Kidney (tissue), 14 donors: Measurements from ENCODE around the gene UBE2U. TPM values are rescaled to one million over a fixed set of nuclear protein-coding genes. Genes with fewer than 3 reads are reported as not detected.

ENCODE experiments used
- DNase-seq, 5 donors: peaks; one replicate each; pipeline ENCODE4 v3.0.0-alpha.2; 2013 to 2020
- FAIRE-seq: peaks from 2 replicates; lab custom pipeline; 2012; peaks lifted over from hg19 to GRCh38; lab: Jason Lieb, UNC
- H3K27ac ChIP-seq, 2 donors: one replicate each; pipeline ENCODE4 v1.7.0; 2013; ENCODE audit warnings: low read depth in 2 of 2, low read length in 2 of 2, inconsistent platforms in 1 of 2
- H3K27me3 ChIP-seq: one replicate; pipeline ENCODE4 v1.7.1; 2013; ENCODE audit warnings: low read length, inconsistent platforms; ENCODE audit not compliant: control insufficient read depth, insufficient read depth
- H3K36me3 ChIP-seq, 3 donors: one replicate each; pipeline versions ENCODE4 v1.7.0 to v1.7.1; 2013; ENCODE audit warnings: low read length in 3 of 3, control low read depth in 1 of 3, inconsistent platforms in 1 of 3; ENCODE audit not compliant: insufficient read depth in 3 of 3, control insufficient read depth in 2 of 3
- H3K4me1 ChIP-seq, 3 donors: one replicate each; pipeline versions ENCODE4 v1.7.0 to v1.7.1; 2013; ENCODE audit warnings: low read length in 3 of 3, inconsistent platforms in 1 of 3, low read depth in 1 of 3; ENCODE audit not compliant: control insufficient read depth in 2 of 3, insufficient read depth in 2 of 3
- H3K4me3 ChIP-seq, 3 donors: one replicate each; pipeline versions ENCODE4 v1.7.0 to v1.8.1; 2013; ENCODE audit warnings: low read length in 3 of 3, control low read depth in 1 of 3, inconsistent platforms in 1 of 3
- H3K9ac ChIP-seq, 3 donors: one replicate each; pipeline versions ENCODE4 v1.7.0 to v1.7.1; 2013; ENCODE audit warnings: low read length in 3 of 3, control low read depth in 1 of 3, inconsistent platforms in 1 of 3
- H3K9me3 ChIP-seq, 3 donors: one replicate each; pipeline versions ENCODE4 v1.7.0 to v1.7.1; 2013; ENCODE audit warnings: low read length in 3 of 3, control low read depth in 1 of 3, inconsistent platforms in 1 of 3; ENCODE audit not compliant: control insufficient read depth in 2 of 3, insufficient read depth in 1 of 3
- CTCF ChIP-seq: IDR thresholded peaks from 3 replicates; pipeline ENCODE4 v1.5.1; 2012; ENCODE audit warnings: mild to moderate bottlenecking, moderate library complexity, borderline replicate concordance; ENCODE audit not compliant: insufficient read depth; ENCODE audit errors: extremely low read depth
- intact Hi-C: fragments of 100-400 bp; cut with DNase I; formaldehyde crosslinking; loops from one replicate; pipeline ENCODE4 v1.11.1; 2022
- polyA plus RNA-seq: library from polyadenylated mRNA; stranded (reverse); fragments of 350-450 nt; fragmentation: Illumina TruSeq; extraction: RNeasy Lipid Tissue Mini Kit (QIAGEN cat#74804); gene quantifications from one replicate; pipeline ENCODE4 v1.2.3, GENCODE V29; 2014; ENCODE audit warnings: low read depth, low replicate concordance; ENCODE audit not compliant: insufficient read depth
- total RNA-seq: library from RNA; stranded (reverse); fragmentation: NEBNext Ultra II Directional; extraction: Animal tissue kit (Norgen Biotek cat#: 25700); gene quantifications from one replicate; pipeline ENCODE4 v1.2.1, GENCODE V29; 2021
- donor health status: control.
- donor health status: control.
- donor health status: control.
- donor health status: control.
- donor health status: control.
- donor health status: DM: yes; HTN: yes; CAD: no.
- donor health status: Normal renal cell carcinoma (clear cell type).

The UBE2U gene
- total and polyA plus RNA-seq, 2 donors from 2014 or later = not detected

GRCh38 chr1:64175639-64176038 lies 27.8 kb upstream of the UBE2U start:
- FAIRE-seq = peak; percentile 15
- Histone ChIP-seq H3K36me3 (no peaks in the 10 kb centered on the region), H3K27ac (no peak overlapping the region), H3K9ac (no peak overlapping the region), H3K9me3 (no peaks in the 10 kb centered on the region), H3K27me3 (no peaks in the 10 kb centered on the region), H3K4me3 (no peak overlapping the region), H3K4me1 (peaks cover 2 to 11% (median 10%) of the 10 kb centered on the region in 3 donors)
- no peak for DNase-seq
- intact Hi-C loops = no loop called here
- no peak for TF ChIP-seq CTCF

- Histone ChIP-seq H3K4me1 (peaks cover 2 to 10% (median 8%) of the 10 kb centered on the region in 3 donors), H3K27me3 (no peaks in the 10 kb centered on the region), H3K9ac (no peak overlapping the region), H3K9me3 (no peaks in the 10 kb centered on the region), H3K4me3 (no peak overlapping the region), H3K27ac (no peak overlapping the region), H3K36me3 (no peaks in the 10 kb centered on the region)
- FAIRE-seq (no peak), DNase-seq (no peak)
- intact Hi-C loops = no loop called here
- TF ChIP-seq CTCF = no peak
These were observed 26.8 kb upstream of the UBE2U start for GRCh38 chr1:64176659-64177058.

GRCh38 chr1:64179588-64179987 lies 23.8 kb upstream of the UBE2U start:
- TF ChIP-seq CTCF = no peak
- intact Hi-C loops = no loop called here
- FAIRE-seq (no peak), DNase-seq (no peak)
- Histone ChIP-seq H3K4me1 (peaks cover 0 to 7% (median 2%) of the 10 kb centered on the region in 3 donors), H3K36me3 (no peaks in the 10 kb centered on the region), H3K27me3 (no peaks in the 10 kb centered on the region), H3K27ac (no peak overlapping the region), H3K9me3 (no peaks in the 10 kb centered on the region), H3K9ac (no peak overlapping the region), H3K4me3 (no peak overlapping the region)

GRCh38 chr1:64182207-64182606 lies 21.2 kb upstream of the UBE2U start:
- no peak for TF ChIP-seq CTCF
- no peak overlapping the region for H3K27ac ChIP-seq
- FAIRE-seq (no peak), DNase-seq (no peak)
- H3K36me3 ChIP-seq = no peaks in the 10 kb centered on the region
- H3K9ac ChIP-seq = no peak overlapping the region
- H3K9me3 ChIP-seq = no peaks in the 10 kb centered on the region
- H3K4me3 ChIP-seq = no peak overlapping the region
- H3K4me1 ChIP-seq = peaks cover 0 to 7% (median 5%) of the 10 kb centered on the region in 3 donors
- intact Hi-C loops = no loop called here
- H3K27me3 ChIP-seq = no peaks in the 10 kb centered on the region
